Inferior parietal cortex (tissue), 1 donor: ENCODE results near the gene CRBN.

Source experiments
- DNase-seq: peaks from one replicate; pipeline ENCODE4 v3.0.0-alpha.2; 2016; ENCODE audit errors: extremely low spot score

Gene CRBN

GRCh38 chr3:3170998-3171397 is 8.5 kb downstream of the CRBN start:
- DNase-seq, result no peak

- no peak for DNase-seq
Measured at GRCh38 chr3:3165650-3166049, 13.8 kb downstream of the CRBN start.

GRCh38 chr3:3165241-3165640 is 14.2 kb downstream of the CRBN start:
- no peak for DNase-seq

GRCh38 chr3:3160826-3161225 is 18.7 kb downstream of the CRBN start:
- DNase-seq, result no peak

- no peak for DNase-seq
Measured at GRCh38 chr3:3157484-3157883, 22.0 kb downstream of the CRBN start.

GRCh38 chr3:3154879-3155610 is 24.4 kb downstream of the CRBN start:
- no peak for DNase-seq

GRCh38 chr3:3151513-3151912 is 28.0 kb downstream of the CRBN start:
- DNase-seq, result no peak

- DNase-seq, result no peak
Measured at GRCh38 chr3:3149560-3149959, 29.9 kb downstream of the CRBN start.

GRCh38 chr3:3145831-3146230 is 33.7 kb downstream of the CRBN start:
- no peak for DNase-seq

- no peak for DNase-seq
Measured at GRCh38 chr3:3141939-3142338, 37.6 kb downstream of the CRBN start.

- DNase-seq, result no peak
Measured at GRCh38 chr3:3137526-3137925, 42.0 kb downstream of the CRBN start.

GRCh38 chr3:3134750-3135448 is 44.6 kb downstream of the CRBN start:
- no peak for DNase-seq

- no peak for DNase-seq
Measured at GRCh38 chr3:3133500-3133899, 46.0 kb downstream of the CRBN start.

GRCh38 chr3:3129579-3129978 is 49.9 kb downstream of the CRBN start:
- no peak for DNase-seq

GRCh38 chr3:3127432-3128010 is 52.0 kb downstream of the CRBN start:
- no peak for DNase-seq

- peak; percentile 88 for DNase-seq
Measured at GRCh38 chr3:3126477-3127431, 52.7 kb downstream of the CRBN start, which contains the start of gene TRNT1. Gene TRNT1, plus strand, starts transcription at chr3:3126940. Its CDS starts 2,101 bp downstream, at chr3:3129041.

- no peak for DNase-seq
Measured at GRCh38 chr3:3125977-3126376, 53.5 kb downstream of the CRBN start.

GRCh38 chr3:3119393-3119851 is 60.1 kb downstream of the CRBN start:
- no peak for DNase-seq

GRCh38 chr3:3117651-3118050 is 61.8 kb downstream of the CRBN start:
- DNase-seq, result no peak

- no peak for DNase-seq
Measured at GRCh38 chr3:3113042-3113709, 66.3 kb downstream of the CRBN start.

- no peak for DNase-seq
Measured at GRCh38 chr3:3110749-3111361, 68.6 kb downstream of the CRBN start.
